UCSD-AML1 (cell line): ENCODE measurements around the gene KLF14.
"Not testable (repeated sequence)": the region's sequence is repeated elsewhere in the genome, so short reads cannot be mapped to it uniquely, and the experiment has no call there.

ENCODE experiments used
- DNase-seq: peaks from one replicate; lab custom pipeline; 2025; ENCODE audit not compliant: unreplicated experiment; lab: John Stamatoyannopoulos, UW

KLF14 gene

GRCh38 chr7:130719541-130719940 lies 14.5 kb downstream of the KLF14 start:
- no peak for DNase-seq

GRCh38 chr7:130712416-130712815 lies 21.6 kb downstream of the KLF14 start:
- no peak for DNase-seq

- DNase-seq = no peak
These were observed 25.2 kb downstream of the KLF14 start for GRCh38 chr7:130708766-130709165.

GRCh38 chr7:130708001-130708400 lies 26.0 kb downstream of the KLF14 start:
- DNase-seq = no peak

GRCh38 chr7:130703851-130704250 lies 30.2 kb downstream of the KLF14 start:
- no peak for DNase-seq

GRCh38 chr7:130701650-130702049 lies 32.4 kb downstream of the KLF14 start:
- no peak for DNase-seq

GRCh38 chr7:130700760-130701159 lies 33.2 kb downstream of the KLF14 start:
- no peak for DNase-seq

GRCh38 chr7:130699686-130700085 lies 34.3 kb downstream of the KLF14 start:
- DNase-seq = no peak

GRCh38 chr7:130697820-130698219 lies 36.2 kb downstream of the KLF14 start:
- no peak for DNase-seq

GRCh38 chr7:130695840-130696239 lies 38.2 kb downstream of the KLF14 start:
- no peak for DNase-seq

GRCh38 chr7:130692396-130692795 lies 41.6 kb downstream of the KLF14 start:
- DNase-seq = not testable (repeated sequence)

GRCh38 chr7:130689683-130690082 lies 44.3 kb downstream of the KLF14 start:
- DNase-seq = no peak

GRCh38 chr7:130683026-130683425 lies 51.0 kb downstream of the KLF14 start:
- no peak for DNase-seq
